HUES64 (cell line): ENCODE data around the gene ING5.
"Not testable (repeated sequence)": the region's sequence is repeated elsewhere in the genome, so short reads cannot be mapped to it uniquely, and the experiment has no call there.

ENCODE experiments used
- H3K27ac ChIP-seq: 2 replicates; pipeline ENCODE4 v1.7.0; 2013; ENCODE audit warnings: low read depth, low read length, inconsistent platforms
- H3K27me3 ChIP-seq: 2 replicates; pipeline ENCODE4 v1.6.1; 2013; ENCODE audit warnings: mild to moderate bottlenecking, low read length; ENCODE audit not compliant: insufficient read depth
- H3K36me3 ChIP-seq: 2 replicates; pipeline ENCODE4 v1.6.1; 2013; ENCODE audit warnings: mild to moderate bottlenecking, low read length; ENCODE audit not compliant: insufficient read depth
- H3K4me1 ChIP-seq: 2 replicates; pipeline ENCODE4 v1.6.1; 2013; ENCODE audit warnings: mild to moderate bottlenecking, low read length, moderate library complexity; ENCODE audit not compliant: insufficient read depth
- H3K4me3 ChIP-seq: 2 replicates; pipeline ENCODE4 v1.5.1; 2013; ENCODE audit warnings: mild to moderate bottlenecking, low read length, moderate library complexity
- H3K9ac ChIP-seq: 2 replicates; pipeline ENCODE4 v1.6.1; 2013; ENCODE audit warnings: mild to moderate bottlenecking, low read depth, low read length
- H3K9me3 ChIP-seq: 2 replicates; pipeline ENCODE4 v1.6.1; 2013; ENCODE audit warnings: low read depth, low read length; ENCODE audit not compliant: insufficient read depth
- WGBS: fragments of 150-250, 120-280 bp; methylation state at CpG from one replicate; pipeline ENCODE4 v1.1.7; 2013; ENCODE audit warnings: missing lambda C conversion rate; 5-methylcytosine and 5-hydroxymethylcytosine counted together

ING5 gene

GRCh38 chr2:241730671-241731293, 28.9 kb downstream of the ING5 start:
- Histone ChIP-seq H3K4me1 (no peaks in the 10 kb centered on the region), H3K4me3 (no peak overlapping the region), H3K36me3 (peaks cover 4% of the 10 kb centered on the region; the same call in 1 of the 2 replicates), H3K9ac (no peak overlapping the region), H3K27me3 (peaks cover 9% of the 10 kb centered on the region), H3K9me3 (no peaks in the 10 kb centered on the region), H3K27ac (no peak overlapping the region)
- WGBS: 91% methylated on average over 12 of the region's 12 CpGs

- H3K4me3 ChIP-seq, H3K36me3 ChIP-seq, H3K27me3 ChIP-seq, H3K9ac ChIP-seq, H3K9me3 ChIP-seq, H3K4me1 ChIP-seq, H3K27ac ChIP-seq: not testable (repeated sequence)
- 44% methylated on average over 21 of the region's 26 CpGs for WGBS
Measured at GRCh38 chr2:241732513-241733186, 30.8 kb downstream of the ING5 start.

DNA sequence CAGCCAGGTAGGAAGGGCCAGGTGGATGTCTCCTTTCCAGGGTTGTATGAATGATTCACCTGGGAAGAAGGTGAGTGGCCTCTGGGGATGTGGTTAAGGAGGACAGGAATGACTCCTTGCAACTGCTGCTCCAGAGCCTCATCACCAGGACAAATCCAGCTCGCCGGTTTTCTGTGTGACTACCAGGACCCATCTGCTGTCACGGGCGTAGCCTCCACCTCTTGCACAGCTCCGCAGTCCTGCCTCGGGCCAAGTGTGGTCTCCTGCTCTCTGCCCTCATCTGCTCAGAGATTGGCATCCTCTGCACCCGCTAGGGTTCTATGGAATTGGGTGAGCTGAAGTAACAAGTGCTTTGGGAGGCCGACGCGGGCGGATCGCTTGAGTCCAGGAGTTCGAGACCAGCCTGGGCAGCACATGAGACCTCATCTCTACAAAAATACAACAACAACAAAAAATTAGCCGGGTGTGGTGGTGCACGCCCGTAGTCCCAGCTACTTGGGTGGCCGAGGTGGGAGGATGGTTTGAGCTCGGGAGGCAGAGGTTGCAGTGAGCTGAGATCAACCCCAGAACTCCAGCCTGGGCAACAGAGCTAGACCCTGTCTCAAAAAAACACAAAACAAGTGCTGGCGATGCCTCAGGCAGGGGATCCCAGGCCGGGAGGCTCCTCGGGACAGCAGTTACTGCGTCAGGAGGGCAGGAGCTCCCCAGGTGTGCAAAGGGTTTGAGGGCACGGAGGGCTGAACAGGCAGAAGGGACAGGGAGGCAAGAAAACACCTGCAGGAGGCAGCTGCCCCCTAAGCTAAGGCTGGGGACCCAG, 31.8 kb downstream of the ING5 start:
- peak overlapping the region; percentile 91 for H3K4me3 ChIP-seq
- H3K9ac ChIP-seq: no peak overlapping the region
- no peaks in the 10 kb centered on the region for H3K4me1 ChIP-seq
- H3K9me3 ChIP-seq: no peaks in the 10 kb centered on the region
- WGBS: 91% methylated on average over 23 of the region's 23 CpGs
- no peak overlapping the region for H3K27ac ChIP-seq
- peaks cover 9% of the 10 kb centered on the region for H3K27me3 ChIP-seq
- H3K36me3 ChIP-seq: no peaks in the 10 kb centered on the region

DNA sequence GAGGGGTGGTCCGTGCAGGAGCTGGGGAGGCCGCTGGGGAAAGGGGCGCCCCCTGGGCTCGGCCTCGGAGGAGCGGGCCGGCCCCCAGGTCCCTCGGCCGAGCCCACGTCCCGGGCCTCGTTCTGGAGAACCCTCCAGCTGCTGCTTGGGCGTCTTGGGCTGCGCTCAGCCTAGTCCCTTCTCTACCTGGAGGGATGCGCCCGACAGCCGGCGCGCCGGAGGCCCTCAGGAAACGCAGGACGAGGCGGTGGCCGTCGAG, 32.3 kb downstream of the ING5 start:
- H3K9ac ChIP-seq: no peak overlapping the region
- no peak overlapping the region for H3K27ac ChIP-seq
- peaks cover 9% of the 10 kb centered on the region for H3K27me3 ChIP-seq
- no peaks in the 10 kb centered on the region for H3K9me3 ChIP-seq
- no peaks in the 10 kb centered on the region for H3K4me1 ChIP-seq
- whole genome bisulfite sequencing: 8% methylated on average over 25 of the region's 25 CpGs
- H3K36me3 ChIP-seq: no peaks in the 10 kb centered on the region
- peak overlapping the region; percentile 91 for H3K4me3 ChIP-seq

DNA sequence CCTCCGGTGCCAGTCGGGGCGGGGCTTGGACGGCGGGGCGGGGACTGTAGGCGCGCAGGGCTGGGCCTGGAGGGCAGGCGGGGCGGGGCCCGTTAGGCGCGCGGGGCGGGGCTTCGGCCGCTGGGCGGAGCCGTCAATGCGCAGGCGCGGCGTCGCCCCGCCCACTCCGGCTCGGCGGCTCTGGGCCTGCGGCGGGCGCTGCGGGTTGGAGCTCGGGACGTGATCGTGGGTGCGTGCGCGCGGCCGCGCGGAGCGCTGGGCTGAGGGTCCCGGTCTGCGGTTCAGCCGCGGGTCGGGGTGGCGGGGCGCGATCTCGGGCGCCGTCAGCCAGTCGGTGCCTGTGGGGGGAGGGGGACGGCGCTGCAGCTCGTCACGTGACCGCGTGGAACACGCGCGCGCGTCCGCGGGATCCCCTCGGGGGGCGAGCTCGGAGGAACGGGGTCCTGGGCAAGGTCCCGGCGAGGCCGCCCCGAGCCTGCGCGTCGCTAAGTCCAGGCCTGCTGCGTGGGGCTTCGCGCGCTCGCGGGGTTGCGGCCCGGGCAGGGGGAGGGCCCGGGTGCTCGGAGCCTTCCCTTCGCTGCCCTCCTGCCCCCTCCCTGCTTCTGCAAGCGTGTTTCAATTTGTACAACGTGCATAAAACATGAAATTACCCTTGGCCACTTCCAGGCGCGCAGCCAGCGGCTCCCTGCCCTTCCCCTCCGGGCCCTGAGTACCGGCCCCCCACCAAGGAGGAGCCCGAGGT, 32.8 kb downstream of the ING5 start, which contains the start of gene D2HGDH:
Gene D2HGDH (plus strand): TSS at position 164 of the 742 bp plus-strand sequence. CDS start 595 bp downstream, outside the sequence.
- WGBS: under 1% methylated on average over 98 of the region's 98 CpGs
- no peaks in the 10 kb centered on the region for H3K9me3 ChIP-seq
- no peaks in the 10 kb centered on the region for H3K4me1 ChIP-seq
- H3K27me3 ChIP-seq: peaks cover 9% of the 10 kb centered on the region
- peak within 1 kb of the TSS; percentile 82 for H3K9ac ChIP-seq
- H3K27ac ChIP-seq: peak within 1 kb of the TSS; percentile 44; the same call in 1 of the 2 replicates
- H3K4me3 ChIP-seq: peak within 1 kb of the TSS; percentile 91
- H3K36me3 ChIP-seq: no peaks in the 10 kb centered on the region

DNA sequence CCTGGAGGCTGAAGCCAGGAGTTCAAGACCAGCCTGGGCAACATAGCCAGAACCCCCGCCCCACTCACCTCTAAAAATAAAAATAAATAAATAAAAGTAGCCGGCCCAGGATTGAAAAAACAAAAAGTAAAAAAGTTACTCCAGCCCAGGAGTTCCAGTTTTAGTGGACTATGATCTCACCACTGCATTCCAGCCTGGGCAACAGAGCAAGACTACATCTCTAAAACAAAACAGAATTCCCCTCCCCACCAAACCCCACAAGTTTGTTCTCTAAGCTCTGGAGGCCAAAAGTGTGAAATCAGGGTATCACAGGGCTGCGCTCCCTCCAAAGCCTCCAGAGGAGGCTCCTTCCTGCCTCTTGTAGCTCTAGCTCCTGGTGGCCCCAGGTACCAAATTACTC, 34.3 kb downstream of the ING5 start:
- Histone ChIP-seq H3K27me3 (peaks cover 9% of the 10 kb centered on the region), H3K4me1 (no peaks in the 10 kb centered on the region), H3K9ac (no peak overlapping the region), H3K36me3 (no peaks in the 10 kb centered on the region), H3K4me3 (no peak overlapping the region), H3K9me3 (no peaks in the 10 kb centered on the region), H3K27ac (no peak overlapping the region)
- WGBS: 88% methylated on average over 2 of the region's 3 CpGs

GRCh38 chr2:241738040-241738686, 36.3 kb downstream of the ING5 start:
- Histone ChIP-seq H3K9me3 (no peaks in the 10 kb centered on the region), H3K4me3 (no peak overlapping the region), H3K36me3 (no peaks in the 10 kb centered on the region), H3K4me1 (no peaks in the 10 kb centered on the region), H3K27me3 (peaks cover 8% of the 10 kb centered on the region), H3K27ac (no peak overlapping the region), H3K9ac (no peak overlapping the region)
- WGBS: 93% methylated on average over 17 of the region's 17 CpGs

DNA sequence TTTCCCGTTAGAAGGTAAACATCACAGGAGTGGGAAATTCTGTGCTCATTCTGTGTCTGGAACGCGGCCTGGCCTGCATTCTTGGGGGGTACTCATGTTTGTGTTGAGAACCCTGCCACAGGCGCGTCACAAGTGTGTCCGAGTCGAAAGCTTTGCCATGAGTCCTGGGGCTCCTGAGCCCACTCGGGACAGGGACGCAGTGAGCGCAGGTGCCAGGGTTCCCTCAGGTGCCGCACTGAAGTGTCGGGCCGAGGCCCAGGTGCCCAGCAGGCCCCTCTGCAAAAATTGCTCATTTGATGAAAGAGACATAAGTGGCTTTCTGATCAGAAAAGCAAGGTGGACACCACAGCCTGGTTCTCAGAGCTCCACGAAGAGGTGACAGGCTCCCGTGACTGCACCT, 37.3 kb downstream of the ING5 start:
- no peak overlapping the region for H3K4me3 ChIP-seq
- no peaks in the 10 kb centered on the region for H3K27me3 ChIP-seq
- H3K9me3 ChIP-seq: no peaks in the 10 kb centered on the region
- no peaks in the 10 kb centered on the region for H3K4me1 ChIP-seq
- 93% methylated on average over 15 of the region's 15 CpGs for WGBS
- no peak overlapping the region for H3K27ac ChIP-seq
- H3K9ac ChIP-seq: no peak overlapping the region
- peaks cover 5% of the 10 kb centered on the region; the same call in 1 of the 2 replicates for H3K36me3 ChIP-seq

DNA sequence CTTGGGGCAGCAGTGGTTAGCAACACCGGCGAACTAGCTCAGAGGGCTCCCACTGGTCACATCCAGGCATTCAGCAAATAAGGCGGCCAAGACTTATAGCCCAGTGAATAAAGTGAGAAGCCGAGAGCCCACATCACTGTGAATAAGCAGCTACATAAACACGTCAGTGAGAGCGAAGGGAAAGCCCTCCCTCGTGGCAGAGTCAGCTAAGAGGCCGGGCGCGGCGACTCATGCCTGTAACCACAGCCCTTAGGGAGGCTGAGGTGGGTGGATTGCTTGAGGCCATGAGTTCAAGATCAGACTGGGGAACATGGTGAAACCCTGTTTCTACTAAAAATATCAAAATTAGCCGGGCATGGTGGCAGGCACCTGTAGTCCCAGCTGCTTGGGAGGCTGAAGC, 37.8 kb downstream of the ING5 start:
- Histone ChIP-seq H3K36me3 (peaks cover 9% of the 10 kb centered on the region), H3K27me3 (no peaks in the 10 kb centered on the region), H3K27ac (no peak overlapping the region), H3K9me3 (no peaks in the 10 kb centered on the region), H3K9ac (no peak overlapping the region), H3K4me3 (no peak overlapping the region), H3K4me1 (no peaks in the 10 kb centered on the region)
- 94% methylated on average over 12 of the region's 12 CpGs for WGBS

DNA sequence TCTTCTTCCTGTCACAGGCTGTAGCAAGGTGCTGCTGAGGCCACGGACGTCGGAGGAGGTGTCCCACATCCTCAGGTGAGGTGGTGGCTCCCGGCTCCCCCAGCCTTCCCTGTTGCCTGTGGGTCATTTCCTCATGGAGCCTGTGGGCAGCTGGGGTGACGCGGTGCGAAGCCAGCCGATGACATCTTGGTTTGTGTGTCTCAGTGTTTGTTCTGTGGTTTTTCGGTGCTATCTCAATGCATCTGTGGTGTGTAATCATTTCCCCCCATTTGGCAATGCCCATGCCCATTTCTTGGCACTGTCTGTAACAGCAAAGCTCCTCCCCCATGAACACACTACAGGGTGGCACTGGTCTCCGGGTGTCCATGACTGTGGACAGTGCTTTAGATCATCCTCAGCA, 39.2 kb downstream of the ING5 start:
- H3K9me3 ChIP-seq: no peaks in the 10 kb centered on the region
- no peak overlapping the region for H3K9ac ChIP-seq
- no peak overlapping the region for H3K27ac ChIP-seq
- no peak overlapping the region for H3K4me3 ChIP-seq
- 99% methylated on average over 10 of the region's 10 CpGs for WGBS
- no peaks in the 10 kb centered on the region for H3K4me1 ChIP-seq
- peaks cover 13% of the 10 kb centered on the region for H3K36me3 ChIP-seq
- no peaks in the 10 kb centered on the region for H3K27me3 ChIP-seq
